ENCODE data around the gene PPFIBP1. TPM values are rescaled to one million over a fixed set of nuclear protein-coding genes. Genes with fewer than 3 reads are reported as not detected.
"Not testable (repeated sequence)": the region's sequence is repeated elsewhere in the genome, so short reads cannot be mapped to it uniquely, and the experiment has no call there.

The PPFIBP1 gene
- polyA plus RNA-seq, 4 donors = 32.6 to 98.8 (median 77.1) TPM

GRCh38 chr12:27734321-27734720, 210.3 kb downstream of the PPFIBP1 start:
- DNase-seq (ENCODE audit: low read depth in 4 of 4, low spot score in 3 of 4) = not testable (repeated sequence)

GRCh38 chr12:27743601-27744000, 219.6 kb downstream of the PPFIBP1 start:
- DNase-seq (ENCODE audit: low read depth in 4 of 4, low spot score in 3 of 4) = no peak

Other genes starting within 250 kb of the PPFIBP1 start
- gene BMAL2, start 191.4 kb upstream of the PPFIBP1 start, polyA plus RNA-seq (ENCODE audit: insufficient read length in 4 of 4) = 1 to 10 TPM; 3.0 to 8.0 (median 6.7) TPM
- gene SMCO2, start 77.5 kb upstream of the PPFIBP1 start, polyA plus RNA-seq (ENCODE audit: insufficient read length in 4 of 4) = under 1 TPM in 3 of 4 donors, not detected in 1; 0.14 to 0.45 (median 0.37) TPM
- 1 to 10 TPM; 1.0 to 3.6 (median 2.8) TPM for gene REP15, start 172.2 kb downstream of the PPFIBP1 start, polyA plus RNA-seq (ENCODE audit: insufficient read length in 4 of 4)
- gene MRPS35, start 186.6 kb downstream of the PPFIBP1 start, polyA plus RNA-seq (ENCODE audit: insufficient read length in 4 of 4) = 10 to 100 TPM; 43.4 to 92.2 (median 77.7) TPM

Measured in left renal pelvis (tissue), 4 donors.